RWPE2 (cell line): Measurements from ENCODE around the gene TECPR2.
A peak's percentile ranks its signal among the peaks of the same experiment; 100 is the strongest.

ENCODE experiments used
- ATAC-seq: fragments of 200-7000 bp; cut with Tn5 transposase; 3 replicates; pipeline ENCODE4 v1.9.1; 2021; ENCODE audit warnings: low read depth
- DNase-seq: peaks from one replicate; pipeline ENCODE4 v3.0.0-alpha.2; 2020; ENCODE audit warnings: low spot score
- H3K27ac ChIP-seq: fragments of 450-650 bp; 2 replicates; pipeline ENCODE4 v1.5.1; 2017; ENCODE audit warnings: mild to moderate bottlenecking; ENCODE audit not compliant: poor library complexity, severe bottlenecking
- H3K27me3 ChIP-seq: fragments of 250-450 bp; sonication (Bioruptor Pico); 2 replicates; pipeline ENCODE4 v1.5.1; 2021; ENCODE audit warnings: mild to moderate bottlenecking, moderate library complexity; ENCODE audit not compliant: insufficient read depth, poor library complexity, severe bottlenecking
- H3K36me3 ChIP-seq: fragments of 250-450 bp; sonication (Bioruptor Pico); 2 replicates; pipeline ENCODE4 v1.5.1; 2020; ENCODE audit warnings: low read depth, mild to moderate bottlenecking, moderate library complexity
- H3K4me1 ChIP-seq: fragments of 250-450 bp; sonication (Bioruptor Pico); 2 replicates; pipeline ENCODE4 v1.5.1; 2021; ENCODE audit warnings: mild to moderate bottlenecking, moderate library complexity; ENCODE audit not compliant: insufficient read depth, poor library complexity, severe bottlenecking
- H3K4me3 ChIP-seq: fragments of 250-450 bp; sonication (Bioruptor Pico); 2 replicates; pipeline ENCODE4 v1.5.1; 2021; ENCODE audit warnings: mild to moderate bottlenecking, moderate library complexity; ENCODE audit not compliant: severe bottlenecking
- H3K9me3 ChIP-seq: fragments of 250-450 bp; sonication (Bioruptor Pico); 2 replicates; pipeline ENCODE4 v1.5.1; 2021; ENCODE audit warnings: mild to moderate bottlenecking, moderate library complexity; ENCODE audit not compliant: severe bottlenecking
- TF ChIP-seq, protein P1 (sequence below): fragments of 450-650 bp; IDR thresholded peaks from one replicate; pipeline ENCODE4 v1.5.1; 2017; ENCODE audit warnings: mild to moderate bottlenecking, moderate library complexity; ENCODE audit not compliant: poor library complexity, severe bottlenecking

The TECPR2 gene

DNA sequence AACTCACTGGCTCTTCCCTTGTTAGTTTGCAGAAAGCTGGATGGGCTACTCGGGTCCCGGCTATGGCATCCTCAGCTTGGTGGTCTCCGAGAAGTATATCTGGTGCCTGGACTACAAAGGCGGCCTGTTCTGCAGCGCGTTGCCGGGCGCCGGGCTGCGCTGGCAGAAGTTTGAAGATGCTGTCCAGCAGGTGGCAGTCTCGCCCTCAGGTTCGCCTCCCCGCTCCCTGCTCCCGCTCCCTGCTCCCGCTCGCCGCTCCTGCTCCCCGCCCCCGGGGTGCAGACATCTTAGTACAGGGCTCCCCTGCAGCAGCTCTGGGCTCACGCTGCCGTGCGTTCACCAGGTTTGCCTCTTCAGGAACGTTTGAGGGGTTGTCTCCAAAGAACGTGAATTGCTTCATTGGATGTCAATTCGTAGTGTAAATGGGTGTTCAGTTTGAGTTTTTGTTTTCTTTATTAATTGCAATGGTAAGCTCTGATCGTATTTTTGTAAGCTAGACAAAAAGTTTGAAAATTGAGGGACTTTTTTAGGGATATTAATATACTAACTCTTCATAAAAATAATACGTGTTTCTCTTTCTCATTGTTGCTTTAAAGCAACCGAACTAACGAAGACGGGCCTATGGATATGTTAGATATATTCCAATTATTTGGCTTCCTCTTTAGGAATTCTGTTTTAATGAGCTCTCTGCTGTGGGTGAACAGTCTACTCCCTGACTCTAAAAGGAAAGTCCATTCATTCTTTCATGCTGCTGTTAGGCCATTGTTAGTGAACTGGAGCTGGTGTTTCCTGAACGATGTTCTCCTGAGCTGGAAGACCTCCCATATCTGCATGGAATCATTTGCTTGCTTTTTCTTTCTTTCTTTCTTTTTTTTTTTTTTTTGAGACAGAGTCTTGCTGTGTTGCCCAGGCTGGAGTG lies 75.5 kb downstream of the TECPR2 start:
- TF ChIP-seq, protein P1, sequence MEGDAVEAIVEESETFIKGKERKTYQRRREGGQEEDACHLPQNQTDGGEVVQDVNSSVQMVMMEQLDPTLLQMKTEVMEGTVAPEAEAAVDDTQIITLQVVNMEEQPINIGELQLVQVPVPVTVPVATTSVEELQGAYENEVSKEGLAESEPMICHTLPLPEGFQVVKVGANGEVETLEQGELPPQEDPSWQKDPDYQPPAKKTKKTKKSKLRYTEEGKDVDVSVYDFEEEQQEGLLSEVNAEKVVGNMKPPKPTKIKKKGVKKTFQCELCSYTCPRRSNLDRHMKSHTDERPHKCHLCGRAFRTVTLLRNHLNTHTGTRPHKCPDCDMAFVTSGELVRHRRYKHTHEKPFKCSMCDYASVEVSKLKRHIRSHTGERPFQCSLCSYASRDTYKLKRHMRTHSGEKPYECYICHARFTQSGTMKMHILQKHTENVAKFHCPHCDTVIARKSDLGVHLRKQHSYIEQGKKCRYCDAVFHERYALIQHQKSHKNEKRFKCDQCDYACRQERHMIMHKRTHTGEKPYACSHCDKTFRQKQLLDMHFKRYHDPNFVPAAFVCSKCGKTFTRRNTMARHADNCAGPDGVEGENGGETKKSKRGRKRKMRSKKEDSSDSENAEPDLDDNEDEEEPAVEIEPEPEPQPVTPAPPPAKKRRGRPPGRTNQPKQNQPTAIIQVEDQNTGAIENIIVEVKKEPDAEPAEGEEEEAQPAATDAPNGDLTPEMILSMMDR: peak; percentile 96
- peaks cover 4% of the 10 kb centered on the region for H3K4me1 ChIP-seq
- H3K9me3 ChIP-seq: no peaks in the 10 kb centered on the region
- H3K36me3 ChIP-seq: peaks cover 41% of the 10 kb centered on the region
- DNase-seq: peak; percentile 91
- ATAC-seq: peak; percentile 94
- no peak overlapping the region for H3K27ac ChIP-seq
- peak overlapping the region; percentile 8 for H3K4me3 ChIP-seq
- no peaks in the 10 kb centered on the region for H3K27me3 ChIP-seq

DNA sequence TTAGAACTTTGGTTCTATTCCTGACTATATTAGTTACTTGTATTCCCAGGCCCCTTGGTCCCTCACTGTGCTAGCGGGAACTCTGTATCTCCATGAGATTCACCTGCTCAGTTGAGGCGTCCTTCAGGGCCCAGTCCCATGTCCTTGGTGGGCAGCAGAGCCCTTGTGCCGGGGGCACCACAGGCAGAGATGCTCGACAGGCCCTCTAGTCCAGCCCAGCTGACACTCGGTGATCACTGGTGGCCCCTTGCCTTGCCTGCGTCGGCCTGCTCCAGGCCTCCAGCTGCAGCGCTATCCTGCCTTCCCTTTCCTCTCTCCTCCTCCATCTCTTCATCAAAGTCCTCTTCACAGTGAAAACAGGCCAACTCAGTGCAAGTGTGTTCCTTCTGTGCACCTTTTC lies 76.8 kb downstream of the TECPR2 start:
- DNase-seq (no peak), ATAC-seq (no peak)
- peaks cover 54% of the 10 kb centered on the region for H3K36me3 ChIP-seq
- H3K27ac ChIP-seq: no peak overlapping the region
- no peaks in the 10 kb centered on the region for H3K27me3 ChIP-seq
- TF ChIP-seq, protein P1: no peak
- no peaks in the 10 kb centered on the region for H3K9me3 ChIP-seq
- H3K4me1 ChIP-seq: peaks cover 4% of the 10 kb centered on the region
- no peak overlapping the region for H3K4me3 ChIP-seq

DNA sequence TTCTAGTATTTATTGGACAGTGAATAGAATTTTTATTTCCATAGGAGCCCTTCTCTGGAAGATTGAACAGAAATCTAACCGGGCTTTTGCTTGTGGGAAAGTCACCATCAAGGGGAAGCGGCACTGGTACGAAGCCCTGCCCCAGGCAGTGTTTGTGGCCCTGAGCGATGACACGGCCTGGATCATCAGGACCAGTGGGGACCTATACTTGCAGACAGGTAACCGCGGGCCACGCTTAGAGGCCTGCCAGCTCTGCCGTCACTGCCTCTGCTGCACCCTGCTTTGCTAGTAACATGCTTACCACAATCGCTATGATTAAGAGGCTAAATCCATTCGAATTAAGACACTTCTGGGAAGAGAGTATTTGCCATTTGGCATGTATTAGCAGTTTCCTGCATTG lies 77.7 kb downstream of the TECPR2 start:
- TF ChIP-seq, protein P1: no peak
- Histone ChIP-seq H3K27ac (no peak overlapping the region), H3K4me1 (peaks cover 4% of the 10 kb centered on the region), H3K4me3 (no peak overlapping the region), H3K27me3 (no peaks in the 10 kb centered on the region), H3K36me3 (peaks cover 58% of the 10 kb centered on the region), H3K9me3 (no peaks in the 10 kb centered on the region)
- ATAC-seq (no peak), DNase-seq (no peak)

DNA sequence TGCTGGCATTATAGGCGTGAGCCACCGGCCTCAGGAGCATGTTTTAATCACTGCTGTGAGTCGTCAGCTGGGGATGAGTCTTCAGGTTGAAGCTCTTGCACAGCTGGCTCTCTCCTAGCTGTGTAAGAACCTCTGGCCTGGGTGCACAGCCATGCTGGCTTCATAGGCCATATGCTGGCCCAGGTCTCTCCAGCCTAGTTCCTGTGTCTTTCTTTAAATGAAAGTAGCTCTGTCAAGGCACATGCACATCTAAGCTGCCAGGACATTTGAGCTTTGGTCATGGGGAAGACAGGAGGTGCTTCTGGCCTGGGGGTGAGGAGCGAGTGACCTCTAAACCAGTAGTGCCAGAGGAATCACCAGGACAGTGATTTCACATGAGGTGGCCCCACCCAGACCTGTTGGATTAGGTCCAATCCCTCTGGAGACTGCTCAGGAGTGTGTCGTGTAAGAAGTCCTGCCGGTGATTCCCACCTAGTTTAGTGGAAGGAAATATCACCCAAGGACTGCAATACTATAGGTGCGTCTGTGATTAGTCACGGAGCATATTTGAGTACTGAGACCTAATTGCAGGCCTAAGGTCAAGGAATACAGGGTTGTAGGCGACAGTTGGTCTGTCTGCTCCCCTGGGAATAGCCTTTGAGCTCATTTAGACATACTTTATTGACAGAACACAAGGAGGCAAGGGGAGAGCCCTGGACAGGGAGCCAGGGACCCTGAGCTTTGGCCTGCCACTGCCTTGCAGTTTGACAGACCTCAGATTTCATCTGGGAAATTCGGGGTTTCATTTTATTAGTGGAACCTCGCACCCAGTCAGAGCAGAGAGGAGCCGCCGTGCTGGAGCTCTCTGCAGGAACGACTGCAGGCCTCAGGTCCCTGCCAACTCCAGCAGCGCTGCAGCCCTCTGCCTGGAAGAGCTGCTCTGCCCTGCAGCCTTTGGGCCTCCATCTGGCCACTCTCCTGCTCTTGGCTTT lies 79.8 kb downstream of the TECPR2 start:
- Histone ChIP-seq H3K36me3 (peaks cover 78% of the 10 kb centered on the region), H3K4me1 (peaks cover 4% of the 10 kb centered on the region), H3K4me3 (no peak overlapping the region), H3K27ac (peak overlapping the region; percentile 13), H3K9me3 (no peaks in the 10 kb centered on the region), H3K27me3 (no peaks in the 10 kb centered on the region)
- DNase-seq: no peak
- ATAC-seq: peak; percentile 55
- TF ChIP-seq, protein P1: no peak
